ENCODE data around the gene COL9A1. TPM values are rescaled to one million over a fixed set of nuclear protein-coding genes. Genes with fewer than 3 reads are reported as not detected.

The COL9A1 gene
- total RNA-seq, 1 experiment from 2014 or later = not detected

DNA sequence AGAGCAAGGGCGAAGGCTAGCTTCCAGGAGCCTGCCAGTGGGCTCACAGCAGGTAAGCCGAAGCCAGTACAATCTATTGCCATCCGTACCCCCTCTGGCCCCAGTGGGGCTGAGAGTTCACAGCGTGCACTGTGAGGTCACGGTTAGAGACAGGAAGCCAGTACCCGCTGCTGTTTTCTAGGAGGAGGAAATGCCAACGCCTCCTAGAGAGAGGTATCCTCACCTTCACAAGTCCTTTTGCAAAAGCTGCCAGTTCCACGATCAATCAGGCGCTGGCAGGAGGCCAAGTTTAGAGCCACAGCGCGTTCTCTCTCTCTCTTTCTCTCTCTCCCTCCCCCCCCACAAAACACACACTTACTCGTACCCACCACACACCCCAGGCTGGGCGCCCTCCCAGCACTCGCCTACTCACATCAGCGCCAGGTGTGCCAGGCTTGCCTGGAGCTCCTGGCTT is 22.5 kb downstream of the COL9A1 start:
- Histone ChIP-seq H2AFZ (ENCODE audit: low read depth, low read length, poor library complexity, severe bottlenecking) (no peak overlapping the region), H3K4me1 (ENCODE audit: control insufficient read depth in 1 of 2, insufficient read depth in 2 of 2, low read length in 2 of 2) (no peaks in the 10 kb centered on the region), H3K27me3 (ENCODE audit: insufficient read depth, low read length) (peaks cover 39% of the 10 kb centered on the region), H3K9me2 (ENCODE audit: insufficient read depth) (no peaks in the 10 kb centered on the region), H3K9me3 (ENCODE audit: control insufficient read depth in 1 of 2, insufficient read depth in 1 of 2, low read depth in 1 of 2, low read length in 2 of 2) (no peaks in the 10 kb centered on the region), H3K9ac (ENCODE audit: low read length) (no peak overlapping the region), H4K20me1 (ENCODE audit: insufficient read depth) (no peaks in the 10 kb centered on the region), H3K27ac (ENCODE audit: low read depth, low read length) (no peak overlapping the region), H3K4me3 (replicated peaks in 1 of 2; ENCODE audit: low read depth in 1 of 2, low read length in 2 of 2) (no peak overlapping the region), H3K79me2 (ENCODE audit: insufficient read depth, low read length) (no peaks in the 10 kb centered on the region), H3K36me3 (ENCODE audit: control insufficient read depth in 1 of 2, insufficient read depth in 2 of 2, low read length in 2 of 2) (no peaks in the 10 kb centered on the region), H3K4me2 (ENCODE audit: low read length) (no peak overlapping the region)
- DNase-seq (ENCODE audit: low read depth, low spot score) (no peak), ATAC-seq (no peak)
- TF ChIP-seq, protein P1, sequence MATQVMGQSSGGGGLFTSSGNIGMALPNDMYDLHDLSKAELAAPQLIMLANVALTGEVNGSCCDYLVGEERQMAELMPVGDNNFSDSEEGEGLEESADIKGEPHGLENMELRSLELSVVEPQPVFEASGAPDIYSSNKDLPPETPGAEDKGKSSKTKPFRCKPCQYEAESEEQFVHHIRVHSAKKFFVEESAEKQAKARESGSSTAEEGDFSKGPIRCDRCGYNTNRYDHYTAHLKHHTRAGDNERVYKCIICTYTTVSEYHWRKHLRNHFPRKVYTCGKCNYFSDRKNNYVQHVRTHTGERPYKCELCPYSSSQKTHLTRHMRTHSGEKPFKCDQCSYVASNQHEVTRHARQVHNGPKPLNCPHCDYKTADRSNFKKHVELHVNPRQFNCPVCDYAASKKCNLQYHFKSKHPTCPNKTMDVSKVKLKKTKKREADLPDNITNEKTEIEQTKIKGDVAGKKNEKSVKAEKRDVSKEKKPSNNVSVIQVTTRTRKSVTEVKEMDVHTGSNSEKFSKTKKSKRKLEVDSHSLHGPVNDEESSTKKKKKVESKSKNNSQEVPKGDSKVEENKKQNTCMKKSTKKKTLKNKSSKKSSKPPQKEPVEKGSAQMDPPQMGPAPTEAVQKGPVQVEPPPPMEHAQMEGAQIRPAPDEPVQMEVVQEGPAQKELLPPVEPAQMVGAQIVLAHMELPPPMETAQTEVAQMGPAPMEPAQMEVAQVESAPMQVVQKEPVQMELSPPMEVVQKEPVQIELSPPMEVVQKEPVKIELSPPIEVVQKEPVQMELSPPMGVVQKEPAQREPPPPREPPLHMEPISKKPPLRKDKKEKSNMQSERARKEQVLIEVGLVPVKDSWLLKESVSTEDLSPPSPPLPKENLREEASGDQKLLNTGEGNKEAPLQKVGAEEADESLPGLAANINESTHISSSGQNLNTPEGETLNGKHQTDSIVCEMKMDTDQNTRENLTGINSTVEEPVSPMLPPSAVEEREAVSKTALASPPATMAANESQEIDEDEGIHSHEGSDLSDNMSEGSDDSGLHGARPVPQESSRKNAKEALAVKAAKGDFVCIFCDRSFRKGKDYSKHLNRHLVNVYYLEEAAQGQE (IDR thresholded peaks at IDR 0.05; ENCODE audit: low read depth) = no peak
- no peak for TF ChIP-seq TCF7L2 (IDR thresholded peaks at IDR 0.05; ENCODE audit: borderline replicate concordance, extremely low read depth, insufficient read depth, insufficient read length)
- no peak for TF ChIP-seq RAD21 (IDR thresholded peaks at IDR 0.05; ENCODE audit: low read depth)
- TF ChIP-seq ELF1 (IDR thresholded peaks at IDR 0.05; ENCODE audit: borderline replicate concordance, low read depth) = no peak
- TF ChIP-seq ZFX (IDR thresholded peaks at IDR 0.05) = no peak
- TF ChIP-seq CEBPB (IDR thresholded peaks at IDR 0.05; ENCODE audit: low read depth) = no peak
- no peak for TF ChIP-seq YY1 (IDR thresholded peaks at IDR 0.05; ENCODE audit: extremely low read depth, insufficient replicate concordance, low read depth, low read length)
- TF ChIP-seq, protein P2, sequence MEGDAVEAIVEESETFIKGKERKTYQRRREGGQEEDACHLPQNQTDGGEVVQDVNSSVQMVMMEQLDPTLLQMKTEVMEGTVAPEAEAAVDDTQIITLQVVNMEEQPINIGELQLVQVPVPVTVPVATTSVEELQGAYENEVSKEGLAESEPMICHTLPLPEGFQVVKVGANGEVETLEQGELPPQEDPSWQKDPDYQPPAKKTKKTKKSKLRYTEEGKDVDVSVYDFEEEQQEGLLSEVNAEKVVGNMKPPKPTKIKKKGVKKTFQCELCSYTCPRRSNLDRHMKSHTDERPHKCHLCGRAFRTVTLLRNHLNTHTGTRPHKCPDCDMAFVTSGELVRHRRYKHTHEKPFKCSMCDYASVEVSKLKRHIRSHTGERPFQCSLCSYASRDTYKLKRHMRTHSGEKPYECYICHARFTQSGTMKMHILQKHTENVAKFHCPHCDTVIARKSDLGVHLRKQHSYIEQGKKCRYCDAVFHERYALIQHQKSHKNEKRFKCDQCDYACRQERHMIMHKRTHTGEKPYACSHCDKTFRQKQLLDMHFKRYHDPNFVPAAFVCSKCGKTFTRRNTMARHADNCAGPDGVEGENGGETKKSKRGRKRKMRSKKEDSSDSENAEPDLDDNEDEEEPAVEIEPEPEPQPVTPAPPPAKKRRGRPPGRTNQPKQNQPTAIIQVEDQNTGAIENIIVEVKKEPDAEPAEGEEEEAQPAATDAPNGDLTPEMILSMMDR (IDR thresholded peaks at IDR 0.05 in 2 of 3, conservative IDR thresholded peaks at IDR 0.05 in 1 of 3; ENCODE audit: borderline replicate concordance in 1 of 3, insufficient read depth in 1 of 3, low read depth in 2 of 3, low read length in 2 of 3) = no peak
- TF ChIP-seq, protein P3, sequence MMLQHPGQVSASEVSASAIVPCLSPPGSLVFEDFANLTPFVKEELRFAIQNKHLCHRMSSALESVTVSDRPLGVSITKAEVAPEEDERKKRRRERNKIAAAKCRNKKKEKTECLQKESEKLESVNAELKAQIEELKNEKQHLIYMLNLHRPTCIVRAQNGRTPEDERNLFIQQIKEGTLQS (IDR thresholded peaks at IDR 0.05) = no peak
- TF ChIP-seq SP1 (IDR thresholded peaks at IDR 0.05; ENCODE audit: low read depth) = no peak
- no peak for TF ChIP-seq POLR2A (IDR thresholded peaks at IDR 0.05; ENCODE audit: borderline replicate concordance, extremely low read depth, insufficient read depth, insufficient read length)
- no peak for TF ChIP-seq POLR2AphosphoS5 (IDR thresholded peaks at IDR 0.05; ENCODE audit: low read depth, low read length)
- no peak for TF ChIP-seq SRF (IDR thresholded peaks at IDR 0.05; ENCODE audit: low read depth)
- no peak for TF ChIP-seq SIN3A (IDR thresholded peaks at IDR 0.05; ENCODE audit: low read depth)
- TF ChIP-seq EZH2phosphoT487 (IDR thresholded peaks at IDR 0.05; ENCODE audit: borderline replicate concordance) = no peak
- ChIA-PET RAD21 (ENCODE audit: low non-redundant PET in 1 of 2, low total read pairs in 2 of 2, uncharacterized antibody in 2 of 2, unreplicated experiment in 2 of 2) (no interaction called here), POLR2A (no interaction called here), CTCF (no interaction called here)
- BruUV-seq (replicated peaks) = no TSS peak
- intact Hi-C loops (cut with micrococcal nuclease) = no loop called here

Measured in HCT116 (cell line).